BE2C (cell line): ENCODE measurements around the gene C8A.

Experiments used
- DNase-seq: peaks from one replicate; pipeline ENCODE4 v3.0.0-alpha.2; 2020
- H3K27me3 ChIP-seq: fragments of 250-450 bp; sonication (Bioruptor Pico); 2 replicates; pipeline ENCODE4 v1.5.1; 2020; ENCODE audit warnings: mild to moderate bottlenecking
- H3K36me3 ChIP-seq: fragments of 250-450 bp; sonication (Bioruptor Pico); 2 replicates; pipeline ENCODE4 v1.5.1; 2020; ENCODE audit warnings: mild to moderate bottlenecking
- H3K4me1 ChIP-seq: fragments of 250-450 bp; sonication (Bioruptor Pico); 2 replicates; pipeline ENCODE4 v1.5.1; 2020
- H3K4me3 ChIP-seq: 2 replicates; pipeline ENCODE4 v1.5.1; 2011; ENCODE audit warnings: low read depth, low read length
- H3K9me3 ChIP-seq: fragments of 250-450 bp; sonication (Bioruptor Pico); 2 replicates; pipeline ENCODE4 v1.5.1; 2020
- TF ChIP-seq, protein P1 (sequence below): IDR thresholded peaks from 2 replicates; pipeline ENCODE4 v1.5.1; 2012; ENCODE audit warnings: mild to moderate bottlenecking, low read depth, low read length

Gene C8A

DNA sequence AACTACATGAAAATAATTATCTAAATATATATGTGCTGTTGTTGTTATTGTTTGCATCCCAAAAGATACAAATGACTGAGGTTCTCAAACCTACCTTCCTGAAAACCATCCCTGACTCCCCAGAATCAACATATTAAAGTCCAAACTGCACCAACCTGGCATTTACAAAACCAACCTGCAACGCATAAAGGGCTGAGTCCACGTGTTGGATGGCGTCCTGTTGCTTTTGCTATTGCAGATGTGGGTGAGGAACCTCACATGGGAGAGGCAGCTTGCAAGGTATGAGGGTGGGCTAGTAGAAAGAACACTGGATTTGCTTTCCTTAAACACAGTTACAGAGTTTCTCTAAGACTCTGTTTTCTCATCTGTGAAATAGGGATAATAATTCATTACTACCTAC is 112.8 kb downstream of the C8A start:
- Histone ChIP-seq H3K4me1 (no peaks in the 10 kb centered on the region), H3K9me3 (no peaks in the 10 kb centered on the region), H3K4me3 (no peak overlapping the region), H3K36me3 (no peaks in the 10 kb centered on the region), H3K27me3 (no peaks in the 10 kb centered on the region)
- TF ChIP-seq, protein P1, sequence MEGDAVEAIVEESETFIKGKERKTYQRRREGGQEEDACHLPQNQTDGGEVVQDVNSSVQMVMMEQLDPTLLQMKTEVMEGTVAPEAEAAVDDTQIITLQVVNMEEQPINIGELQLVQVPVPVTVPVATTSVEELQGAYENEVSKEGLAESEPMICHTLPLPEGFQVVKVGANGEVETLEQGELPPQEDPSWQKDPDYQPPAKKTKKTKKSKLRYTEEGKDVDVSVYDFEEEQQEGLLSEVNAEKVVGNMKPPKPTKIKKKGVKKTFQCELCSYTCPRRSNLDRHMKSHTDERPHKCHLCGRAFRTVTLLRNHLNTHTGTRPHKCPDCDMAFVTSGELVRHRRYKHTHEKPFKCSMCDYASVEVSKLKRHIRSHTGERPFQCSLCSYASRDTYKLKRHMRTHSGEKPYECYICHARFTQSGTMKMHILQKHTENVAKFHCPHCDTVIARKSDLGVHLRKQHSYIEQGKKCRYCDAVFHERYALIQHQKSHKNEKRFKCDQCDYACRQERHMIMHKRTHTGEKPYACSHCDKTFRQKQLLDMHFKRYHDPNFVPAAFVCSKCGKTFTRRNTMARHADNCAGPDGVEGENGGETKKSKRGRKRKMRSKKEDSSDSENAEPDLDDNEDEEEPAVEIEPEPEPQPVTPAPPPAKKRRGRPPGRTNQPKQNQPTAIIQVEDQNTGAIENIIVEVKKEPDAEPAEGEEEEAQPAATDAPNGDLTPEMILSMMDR = no peak
- DNase-seq = no peak
